Sigmoid colon (tissue), 7 donors: ENCODE measurements around the gene CSF2RB. TPM values are rescaled to one million over a fixed set of nuclear protein-coding genes. Genes with fewer than 3 reads are reported as not detected.

Experiments used
- DNase-seq: peaks from one replicate; pipeline ENCODE4 v3.0.0-alpha.2; 2019
- H3K27ac ChIP-seq, 4 donors: fragments of 200-600 bp; sonication (generic); one replicate each; pipeline ENCODE4 v1.5.1; 2016 to 2019; ENCODE audit warnings: mild to moderate bottlenecking in 1 of 4
- H3K27me3 ChIP-seq, 3 donors: fragments of 200-600 bp; sonication (generic); one replicate each; pipeline ENCODE4 v1.5.1; 2019; ENCODE audit warnings: mild to moderate bottlenecking in 1 of 3
- H3K36me3 ChIP-seq, 4 donors: fragments of 200-600 bp; sonication (generic); one replicate each; pipeline ENCODE4 v1.5.1; 2016 to 2019
- H3K4me1 ChIP-seq, 4 donors: fragments of 200-600 bp; sonication (generic); one replicate each; pipeline ENCODE4 v1.5.1; 2017 to 2019
- H3K4me3 ChIP-seq, 4 donors: fragments of 200-600 bp; sonication (generic); one replicate each; pipeline ENCODE4 v1.5.1; 2017 to 2019; ENCODE audit warnings: mild to moderate bottlenecking in 2 of 4, moderate library complexity in 1 of 4
- H3K9me3 ChIP-seq, 4 donors: fragments of 200-600 bp in 3 of 4; sonication (generic) in 3 of 4; one replicate each; pipeline versions ENCODE4 v1.5.1 to v1.6.1; 2013 to 2019
- EP300 ChIP-seq, 4 donors: sonication (generic); formaldehyde crosslinking; IDR thresholded peaks; one replicate each; pipeline ENCODE4 v1.6.1; 2017; ENCODE audit warnings: antibody characterized with exemption in 4 of 4
- POLR2A ChIP-seq, 2 donors: fragments of 450-650 bp; IDR thresholded peaks; one replicate each; pipeline ENCODE4 v1.6.1; 2016; ENCODE audit warnings: antibody characterized with exemption in 2 of 2, mild to moderate bottlenecking in 2 of 2, moderate library complexity in 2 of 2
- POLR2AphosphoS5 ChIP-seq, 4 donors: sonication (generic); formaldehyde crosslinking; IDR thresholded peaks; one replicate each; pipeline ENCODE4 v1.6.1; 2017; ENCODE audit warnings: antibody characterized with exemption in 4 of 4
- WGBS, 2 donors: extraction: QIAGEN DNeasy Blood & Tissue Kit; methylation state at CpG; one replicate each; pipeline ENCODE4 v1.1.7; 2013; 5-methylcytosine and 5-hydroxymethylcytosine counted together
- intact Hi-C: fragments of 100-400 bp; cut with DNase I; formaldehyde crosslinking; loops from one replicate; pipeline ENCODE4 v1.15.1; 2023
- polyA plus RNA-seq, 3 donors: library from polyadenylated mRNA; stranded (reverse); fragments of 200-250 nt; gene quantifications; one replicate each; pipeline ENCODE4 v1.2.3, GENCODE V29; 2013
- total RNA-seq, 4 donors: library from RNA; depleted of rRNA; stranded (reverse); fragments of >200 nt; gene quantifications; one replicate each; pipeline ENCODE4 v1.1.0, GENCODE V29; 2016
- TF ChIP-seq, protein P1 (sequence below), 4 experiments: fragments of 450-650 bp in 3 of 4; fragments of 200-600 bp in 1 of 4; IDR thresholded peaks; one replicate each; pipeline ENCODE4 v1.5.1; 2016 to 2019; ENCODE audit warnings: antibody characterized with exemption in 4 of 4, mild to moderate bottlenecking in 3 of 4, moderate library complexity in 2 of 4
- donor health status: healthy with polysubstance abuse.
- donor health status: Bipolar disorder and iron deficiency.
- donor health status: healthy.

CSF2RB gene
- total and polyA plus RNA-seq, 7 donors, result 0.60 to 11.4 (median 3.7) TPM

DNA sequence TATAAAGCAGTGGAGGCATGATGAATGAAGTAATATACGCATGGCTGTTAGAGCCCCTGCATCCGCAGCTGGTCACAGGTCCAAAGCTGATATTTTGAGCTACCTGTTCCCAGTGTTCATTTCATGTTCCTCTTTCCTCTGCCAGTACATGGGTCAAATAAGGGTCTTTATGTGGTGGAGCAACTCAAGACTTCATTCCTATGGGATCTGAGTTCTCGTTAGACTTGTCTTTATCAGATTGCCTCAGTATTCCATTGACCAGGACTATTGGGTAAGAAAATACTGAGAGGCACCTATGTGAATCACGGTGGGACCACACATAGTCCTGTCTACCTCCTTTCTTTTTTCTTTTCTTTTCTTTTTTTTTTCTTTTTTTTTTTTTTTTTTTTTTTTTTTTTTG is 27.4 kb upstream of the CSF2RB start:
- no peak for TF ChIP-seq POLR2A (IDR thresholded peaks at IDR 0.05)
- TF ChIP-seq POLR2AphosphoS5 (IDR thresholded peaks at IDR 0.05), result no peak
- no peak for TF ChIP-seq EP300 (IDR thresholded peaks at IDR 0.05)
- TF ChIP-seq, protein P1, sequence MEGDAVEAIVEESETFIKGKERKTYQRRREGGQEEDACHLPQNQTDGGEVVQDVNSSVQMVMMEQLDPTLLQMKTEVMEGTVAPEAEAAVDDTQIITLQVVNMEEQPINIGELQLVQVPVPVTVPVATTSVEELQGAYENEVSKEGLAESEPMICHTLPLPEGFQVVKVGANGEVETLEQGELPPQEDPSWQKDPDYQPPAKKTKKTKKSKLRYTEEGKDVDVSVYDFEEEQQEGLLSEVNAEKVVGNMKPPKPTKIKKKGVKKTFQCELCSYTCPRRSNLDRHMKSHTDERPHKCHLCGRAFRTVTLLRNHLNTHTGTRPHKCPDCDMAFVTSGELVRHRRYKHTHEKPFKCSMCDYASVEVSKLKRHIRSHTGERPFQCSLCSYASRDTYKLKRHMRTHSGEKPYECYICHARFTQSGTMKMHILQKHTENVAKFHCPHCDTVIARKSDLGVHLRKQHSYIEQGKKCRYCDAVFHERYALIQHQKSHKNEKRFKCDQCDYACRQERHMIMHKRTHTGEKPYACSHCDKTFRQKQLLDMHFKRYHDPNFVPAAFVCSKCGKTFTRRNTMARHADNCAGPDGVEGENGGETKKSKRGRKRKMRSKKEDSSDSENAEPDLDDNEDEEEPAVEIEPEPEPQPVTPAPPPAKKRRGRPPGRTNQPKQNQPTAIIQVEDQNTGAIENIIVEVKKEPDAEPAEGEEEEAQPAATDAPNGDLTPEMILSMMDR (IDR thresholded peaks at IDR 0.05), result no peak
- 91 to 96% methylated on average over 4 of the region's 4 CpGs for WGBS, 2 donors
- no peaks in the 10 kb centered on the region for H3K4me1 ChIP-seq
- no peaks in the 10 kb centered on the region for H3K27me3 ChIP-seq
- H3K4me3 ChIP-seq, result no peak overlapping the region
- no peak overlapping the region for H3K27ac ChIP-seq
- no peaks in the 10 kb centered on the region for H3K36me3 ChIP-seq
- no peak for DNase-seq
- peaks cover 0 to 7% (median 0%) of the 10 kb centered on the region in 4 donors for H3K9me3 ChIP-seq
- intact Hi-C loops, result no loop called here

DNA sequence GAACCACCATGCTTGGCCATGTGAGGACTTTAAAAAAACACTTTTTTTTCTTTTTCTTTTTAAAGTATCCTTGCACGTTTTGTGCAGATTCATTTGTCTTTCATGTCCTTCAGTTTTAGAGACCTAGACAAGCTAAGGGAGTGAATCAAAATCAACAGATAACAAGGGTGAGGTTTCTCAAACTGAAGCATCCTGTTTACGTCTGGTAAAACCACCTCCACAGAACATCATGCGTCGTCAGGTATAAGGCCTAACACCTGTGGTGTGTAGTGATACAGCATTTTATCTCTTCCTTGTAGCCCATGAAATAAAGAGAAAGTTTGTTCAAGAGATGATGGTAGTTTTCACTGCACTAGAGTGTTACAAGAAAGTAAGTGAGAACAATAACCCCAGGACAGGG is 26.3 kb upstream of the CSF2RB start:
- H3K27me3 ChIP-seq, result no peaks in the 10 kb centered on the region

DNA sequence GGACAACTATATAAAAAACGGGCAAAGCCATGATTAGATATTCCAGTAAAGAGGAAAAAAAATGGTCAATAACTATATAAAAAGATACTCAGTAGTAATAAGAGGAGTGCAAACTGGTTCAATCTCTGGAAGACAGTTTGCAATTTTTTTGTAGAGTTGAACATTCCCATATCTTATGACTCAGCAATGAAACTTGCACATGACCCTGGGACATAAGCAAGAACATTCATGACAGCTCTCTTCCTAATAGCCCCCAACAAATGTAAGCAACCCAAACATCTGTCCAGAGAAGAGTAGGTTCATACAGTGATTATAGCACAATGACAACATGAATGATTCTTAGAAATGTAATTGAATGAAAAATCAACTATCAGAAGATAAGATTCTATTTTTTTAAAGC is 21.8 kb upstream of the CSF2RB start:
- intact Hi-C loops, result no loop called here
- no peak overlapping the region for H3K4me3 ChIP-seq
- H3K27ac ChIP-seq, result no peak overlapping the region
- no peak for DNase-seq
- TF ChIP-seq, protein P1 (IDR thresholded peaks at IDR 0.05), result no peak
- TF ChIP-seq EP300 (IDR thresholded peaks at IDR 0.05), result no peak
- TF ChIP-seq POLR2A (IDR thresholded peaks at IDR 0.05), result no peak
- no peak for TF ChIP-seq POLR2AphosphoS5 (IDR thresholded peaks at IDR 0.05)
- no peaks in the 10 kb centered on the region for H3K36me3 ChIP-seq
- WGBS, 2 donors, result 74 to 79% methylated on average over 1 of the region's 1 CpG
- H3K4me1 ChIP-seq, result no peaks in the 10 kb centered on the region
- no peaks in the 10 kb centered on the region for H3K27me3 ChIP-seq
- no peaks in the 10 kb centered on the region for H3K9me3 ChIP-seq

More for the DNA sequence above, 26.3 kb upstream of the CSF2RB start:
- Histone ChIP-seq H3K36me3 (no peaks in the 10 kb centered on the region), H3K4me3 (no peak overlapping the region), H3K9me3 (no peaks in the 10 kb centered on the region), H3K27ac (no peak overlapping the region), H3K4me1 (no peaks in the 10 kb centered on the region)
- intact Hi-C loops, result no loop called here
- DNase-seq, result no peak
- TF ChIP-seq POLR2AphosphoS5 (IDR thresholded peaks at IDR 0.05), result no peak
- TF ChIP-seq, protein P1 (IDR thresholded peaks at IDR 0.05), result no peak
- TF ChIP-seq EP300 (IDR thresholded peaks at IDR 0.05), result no peak
- no peak for TF ChIP-seq POLR2A (IDR thresholded peaks at IDR 0.05)
- 70 to 79% methylated on average over 4 of the region's 4 CpGs for WGBS, 2 donors

DNA sequence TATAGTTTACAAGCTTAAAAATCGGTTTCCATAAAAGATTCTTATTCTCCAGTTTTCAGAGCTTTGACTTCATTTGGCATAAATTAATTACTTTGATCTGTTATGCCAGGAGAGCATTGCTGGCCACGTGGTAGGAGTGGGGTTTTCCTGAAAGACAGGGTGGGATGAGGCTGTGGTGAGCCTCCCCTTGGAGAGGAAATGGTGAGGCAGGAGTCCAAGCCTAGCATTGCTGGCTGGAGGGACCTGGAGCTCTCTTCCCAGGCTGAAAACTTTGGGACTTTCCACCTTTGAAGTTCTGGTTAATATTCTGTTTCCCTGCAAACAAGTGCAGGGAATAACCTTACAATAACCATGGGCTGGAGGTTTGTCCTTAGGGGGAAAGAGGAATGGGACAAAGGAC is 21.1 kb upstream of the CSF2RB start:
- Histone ChIP-seq H3K4me1 (no peaks in the 10 kb centered on the region), H3K27ac (no peak overlapping the region), H3K27me3 (no peaks in the 10 kb centered on the region), H3K4me3 (no peak overlapping the region), H3K9me3 (no peaks in the 10 kb centered on the region), H3K36me3 (no peaks in the 10 kb centered on the region)
- TF ChIP-seq, protein P1 (IDR thresholded peaks at IDR 0.05), result no peak
- TF ChIP-seq POLR2A (IDR thresholded peaks at IDR 0.05), result no peak
- no peak for TF ChIP-seq POLR2AphosphoS5 (IDR thresholded peaks at IDR 0.05)
- 39 to 40% methylated on average over 2 of the region's 2 CpGs for whole genome bisulfite sequencing, 2 donors
- DNase-seq, result no peak
- intact Hi-C loops, result no loop called here

DNA sequence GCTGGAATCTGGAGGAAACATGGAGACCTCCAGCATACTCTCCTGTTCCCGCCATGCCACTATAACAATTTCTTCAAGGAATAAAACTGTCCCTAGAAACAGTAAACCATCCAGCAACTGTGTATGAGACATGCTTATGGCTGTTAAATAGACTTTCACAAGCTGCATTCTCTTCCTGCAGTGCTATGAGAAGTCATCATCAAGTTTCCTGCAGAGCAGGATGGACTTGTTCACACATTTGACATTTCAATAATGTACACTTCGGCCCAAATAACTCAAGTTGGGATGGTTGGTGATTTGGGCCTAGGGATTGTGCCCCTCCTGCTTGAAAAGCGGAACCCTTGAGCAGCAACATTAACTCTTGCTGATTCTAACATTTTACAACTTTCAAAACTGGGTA is 20.2 kb upstream of the CSF2RB start:
- no peak for DNase-seq
- Histone ChIP-seq H3K9me3 (no peaks in the 10 kb centered on the region), H3K27ac (no peak overlapping the region), H3K4me3 (no peak overlapping the region), H3K4me1 (no peaks in the 10 kb centered on the region), H3K36me3 (no peaks in the 10 kb centered on the region), H3K27me3 (no peaks in the 10 kb centered on the region)
- intact Hi-C loops, result no loop called here
- no peak for TF ChIP-seq EP300 (IDR thresholded peaks at IDR 0.05)
- TF ChIP-seq, protein P1 (IDR thresholded peaks at IDR 0.05), result no peak
- no peak for TF ChIP-seq POLR2A (IDR thresholded peaks at IDR 0.05)
- TF ChIP-seq POLR2AphosphoS5 (IDR thresholded peaks at IDR 0.05), result no peak
- 71 to 82% methylated on average over 3 of the region's 3 CpGs for WGBS, 2 donors
